WTC11 (cell line): ENCODE data around the gene EBF3. TPM values are rescaled to one million over a fixed set of nuclear protein-coding genes. Genes with fewer than 3 reads are reported as not detected.

Source experiments
- ATAC-seq: fragments of 200-7000 bp; cut with Tn5 transposase; 2 replicates; pipeline ENCODE4 v1.10.0; 2021; ENCODE audit warnings: mild to moderate bottlenecking, moderate library complexity
- CTCF ChIA-PET: fragments of 300-600 bp; sonication (Branson Sonifier 250); formaldehyde crosslinking; loops from one replicate; lab custom pipeline; 2021; ENCODE audit warnings: antibody characterized with exemption; lab: Charles Lee
- POLR2A ChIA-PET: fragments of 350-600 bp; sonication (Branson Sonifier 250); formaldehyde crosslinking; loops from one replicate; lab custom pipeline; 2021; ENCODE audit warnings: antibody characterized with exemption; lab: Charles Lee
- DNase-seq: peaks from one replicate; pipeline ENCODE4 v3.0.0; 2021; ENCODE audit warnings: low spot score
- H3K27ac Mint-ChIP-seq: 2 replicates; pipeline ENCODE4 v1.8.0; 2021; ENCODE audit warnings: mixed read lengths
- H3K27me3 Mint-ChIP-seq: 2 replicates; pipeline ENCODE4 v1.8.0; 2021; ENCODE audit warnings: low read depth, mild to moderate bottlenecking, moderate library complexity, mixed read lengths
- H3K36me3 Mint-ChIP-seq: 2 replicates; pipeline ENCODE4 v1.8.0; 2021; ENCODE audit warnings: mixed read lengths
- H3K4me1 Mint-ChIP-seq: 2 replicates; pipeline ENCODE4 v1.8.0; 2022; ENCODE audit warnings: mixed read lengths
- H3K4me3 Mint-ChIP-seq: 2 replicates; pipeline ENCODE4 v1.8.0; 2021; ENCODE audit warnings: mild to moderate bottlenecking, moderate library complexity, mixed read lengths
- H3K9me3 Mint-ChIP-seq: 2 replicates; pipeline ENCODE4 v1.8.0; 2021; ENCODE audit warnings: mixed read lengths
- ATF1 ChIP-seq: sonication (generic); formaldehyde crosslinking; IDR thresholded peaks from 2 replicates; pipeline ENCODE4 v1.8.1; 2023; ENCODE audit warnings: mild to moderate bottlenecking, moderate library complexity, missing genetic modification reagents
- ATF2 ChIP-seq: sonication (generic); formaldehyde crosslinking; IDR thresholded peaks from 2 replicates; pipeline ENCODE4 v1.8.1; 2022; ENCODE audit warnings: low read depth, missing genetic modification reagents, borderline replicate concordance
- CBFB ChIP-seq: sonication (generic); formaldehyde crosslinking; IDR thresholded peaks from 2 replicates; pipeline ENCODE4 v1.8.1; 2022; ENCODE audit warnings: mild to moderate bottlenecking, low read depth, missing genetic modification reagents
- CTCF ChIP-seq: fragments of 200-600 bp; IDR thresholded peaks from 2 replicates; pipeline ENCODE4 v1.8.0; 2022; ENCODE audit warnings: antibody characterized with exemption
- E2F1 ChIP-seq: sonication (generic); formaldehyde crosslinking; IDR thresholded peaks from 2 replicates; pipeline ENCODE4 v1.8.0; 2022; ENCODE audit warnings: mild to moderate bottlenecking, missing genetic modification reagents
- JUN ChIP-seq: sonication (generic); formaldehyde crosslinking; IDR thresholded peaks from 2 replicates; pipeline ENCODE4 v1.8.0; 2023; ENCODE audit warnings: mild to moderate bottlenecking, missing genetic modification reagents
- MXD4 ChIP-seq: fragments of 250-450 bp; sonication (Bioruptor Pico); IDR thresholded peaks from 2 replicates; pipeline ENCODE4 v1.8.0; 2021; ENCODE audit warnings: mild to moderate bottlenecking, moderate library complexity, borderline replicate concordance
- NR3C1 ChIP-seq: sonication (generic); formaldehyde crosslinking; conservative IDR thresholded peaks from 2 replicates; pipeline ENCODE4 v1.8.1; 2023; ENCODE audit warnings: low read depth, mild to moderate bottlenecking, missing genetic modification reagents
- SOX15 ChIP-seq: fragments of 250-450 bp; sonication (Bioruptor Pico); IDR thresholded peaks from 2 replicates; pipeline ENCODE4 v1.9.0; 2021; ENCODE audit warnings: mild to moderate bottlenecking
- TCF7 ChIP-seq: sonication (generic); formaldehyde crosslinking; IDR thresholded peaks from 2 replicates; pipeline ENCODE4 v1.8.0; 2022; ENCODE audit warnings: mild to moderate bottlenecking, low read depth, missing genetic modification reagents, moderate library complexity
- TEAD1 ChIP-seq: sonication (generic); formaldehyde crosslinking; IDR thresholded peaks from 2 replicates; pipeline ENCODE4 v1.8.0; 2022; ENCODE audit warnings: mild to moderate bottlenecking, missing genetic modification reagents
- ZMAT4 ChIP-seq: fragments of 250-450 bp; sonication (Bioruptor Pico); IDR thresholded peaks from 2 replicates; pipeline ENCODE4 v1.9.0; 2021; ENCODE audit warnings: mild to moderate bottlenecking
- ZNF121 ChIP-seq: sonication (generic); formaldehyde crosslinking; IDR thresholded peaks from 2 replicates; pipeline ENCODE4 v1.8.0; 2023; ENCODE audit warnings: missing genetic modification reagents
- ZNF263 ChIP-seq: sonication (generic); formaldehyde crosslinking; IDR thresholded peaks from 2 replicates; pipeline ENCODE4 v1.8.1; 2022; ENCODE audit warnings: low read depth, mild to moderate bottlenecking, moderate library complexity, missing genetic modification reagents
- ZNF281 ChIP-seq: sonication (generic); formaldehyde crosslinking; IDR thresholded peaks from 2 replicates; pipeline ENCODE4 v1.8.0; 2023; ENCODE audit warnings: mild to moderate bottlenecking, missing genetic modification reagents
- ZNF425 ChIP-seq: fragments of 250-450 bp; sonication (Bioruptor Pico); conservative IDR thresholded peaks from 2 replicates; pipeline ENCODE4 v1.9.0; 2021; ENCODE audit warnings: mild to moderate bottlenecking
- ZNF671 ChIP-seq: fragments of 250-450 bp; sonication (Bioruptor Pico); IDR thresholded peaks from 2 replicates; pipeline ENCODE4 v1.8.0; 2021; ENCODE audit warnings: mild to moderate bottlenecking
- total RNA-seq: library from RNA; stranded (reverse); gene quantifications from 3 replicates; pipeline ENCODE4 v1.2.3, GENCODE V29; 2021

Gene EBF3
- total RNA-seq, 1 experiment from 2014 or later: 1.2 TPM

GRCh38 chr10:129941199-129942018 is 22.7 kb downstream of the EBF3 start (continued):
- TF ChIP-seq ATF2: no peak
- no peak for TF ChIP-seq ZNF121 (CRISPR knock-in tag)
- no peak for TF ChIP-seq TEAD1 (CRISPR knock-in tag)
- no peak for TF ChIP-seq JUN

GRCh38 chr10:129940617-129941198 is 23.4 kb downstream of the EBF3 start:
- DNase-seq: no peak
- ChIA-PET POLR2A (no interaction called here), CTCF (interaction anchor here (1.6 kb wide), 2 partner anchors 52 to 63 kb away, joined by 3 to 6 read pairs; no protein-coding TSS in a partner anchor)
- TF ChIP-seq TCF7 (CRISPR knock-in tag) (no peak), CTCF (no peak), SOX15 (CRISPR knock-in tag) (no peak), CBFB (CRISPR knock-in tag) (no peak), MXD4 (CRISPR knock-in tag) (no peak), ZNF671 (CRISPR knock-in tag) (no peak), NR3C1 (CRISPR knock-in tag) (no peak), ATF1 (no peak), JUN (no peak), ZNF263 (no peak), ZMAT4 (CRISPR knock-in tag) (no peak), E2F1 (CRISPR knock-in tag) (no peak), TEAD1 (CRISPR knock-in tag) (no peak), ZNF425 (CRISPR knock-in tag) (no peak), ZNF281 (no peak)
- no peak overlapping the region for H3K4me3 Mint-ChIP-seq
- H3K27ac Mint-ChIP-seq: no peak overlapping the region
- no peaks in the 10 kb centered on the region; the same call in 1 of the 2 replicates for H3K27me3 Mint-ChIP-seq
- no peak for ATAC-seq
- H3K9me3 Mint-ChIP-seq: no peaks in the 10 kb centered on the region
- H3K36me3 Mint-ChIP-seq: no peaks in the 10 kb centered on the region
- H3K4me1 Mint-ChIP-seq: peaks cover 9% of the 10 kb centered on the region; the same call in 1 of the 2 replicates
